ENCODE results near the gene LITAF.
"Not testable (repeated sequence)": the region's sequence is repeated elsewhere in the genome, so short reads cannot be mapped to it uniquely, and the experiment has no call there.

LITAF gene

DNA sequence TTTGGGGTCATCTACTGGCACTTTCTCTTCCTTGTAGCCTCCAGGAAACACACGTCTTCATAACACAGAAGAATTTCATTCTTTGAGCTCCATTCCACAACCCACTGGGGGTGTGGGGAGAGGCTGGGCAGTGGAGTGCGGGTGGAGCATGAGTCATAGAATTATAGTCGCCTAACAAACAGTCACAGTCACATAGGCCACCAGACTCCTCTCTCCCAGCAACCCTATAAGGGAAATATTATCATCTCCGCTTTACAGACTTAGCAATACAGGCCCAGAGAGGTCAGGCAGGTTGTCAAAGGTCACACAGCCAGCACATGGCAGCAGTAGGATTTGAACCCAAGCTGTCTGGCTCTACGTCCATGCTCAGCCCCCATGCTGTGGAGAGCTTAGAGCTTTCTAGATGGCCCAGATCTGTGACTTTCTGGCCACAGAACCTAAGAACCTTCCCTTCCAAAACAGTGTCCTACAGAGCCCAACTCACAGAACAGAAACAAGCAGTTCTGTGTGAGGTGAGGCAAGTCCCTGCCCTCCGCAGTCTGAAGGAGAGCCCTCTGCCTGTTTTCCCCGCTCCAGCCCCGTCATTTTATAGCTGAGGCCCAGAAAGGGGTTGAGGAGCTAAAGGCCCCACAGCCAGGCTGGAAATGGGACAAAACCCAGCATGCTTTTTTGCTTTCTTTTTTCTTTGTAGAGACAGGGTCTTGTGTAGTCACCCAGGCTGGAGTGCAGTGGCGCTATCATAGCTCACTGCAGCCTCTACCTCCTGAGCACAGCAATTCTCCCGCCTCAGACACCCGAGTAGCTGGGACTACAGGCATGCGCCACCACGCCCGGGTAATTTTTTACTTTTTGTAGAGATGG, 10.7 kb upstream of the LITAF start:
- Histone ChIP-seq H3K9ac (ENCODE audit: low read depth, low read length) (no peak overlapping the region), H3K36me3 (ENCODE audit: control insufficient read depth, insufficient read depth, low read length) (no peaks in the 10 kb centered on the region), H3K27me3 (ENCODE audit: control insufficient read depth, insufficient read depth, low read length) (no peaks in the 10 kb centered on the region), H3K4me3 (ENCODE audit: low read depth, low read length) (no peak overlapping the region), H3K27ac (ENCODE audit: low read depth, low read length) (peak overlapping the region; percentile 37), H3K4me1 (ENCODE audit: control insufficient read depth, insufficient read depth, low read length) (peaks cover 30% of the 10 kb centered on the region), H3K9me3 (ENCODE audit: control insufficient read depth, insufficient read depth, low read length) (no peaks in the 10 kb centered on the region)

DNA sequence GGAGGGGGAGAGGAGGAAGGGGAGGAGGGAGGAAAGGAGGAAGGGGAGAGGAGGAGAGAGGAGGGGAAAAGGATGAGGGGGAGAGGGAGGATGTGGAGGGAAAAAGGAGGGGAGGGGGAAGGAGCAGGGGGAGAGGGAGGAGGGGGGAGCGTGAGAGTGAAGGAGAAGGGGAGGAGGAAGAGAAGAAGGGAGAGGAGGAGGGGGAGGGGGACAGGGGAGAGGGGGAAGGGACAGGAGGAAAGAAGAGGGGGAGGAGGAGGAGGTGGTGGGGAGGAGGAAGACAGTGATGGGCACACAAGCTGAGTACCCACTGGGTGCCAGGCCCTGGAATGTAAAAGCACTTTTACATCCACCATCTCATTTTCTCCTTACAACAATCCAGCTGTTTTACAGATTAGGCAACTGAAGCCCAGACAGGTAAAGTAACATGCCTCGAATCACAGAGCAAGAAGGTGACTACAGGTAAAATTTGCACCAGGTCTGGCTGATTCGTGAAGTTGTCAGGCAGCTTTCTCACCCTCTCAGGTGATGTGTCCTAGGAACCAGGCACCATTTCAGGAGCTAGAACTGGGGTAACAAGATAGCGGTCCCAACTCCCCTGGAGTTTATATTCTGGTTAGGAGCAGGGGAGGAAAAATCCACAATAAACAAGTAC, 10.0 kb upstream of the LITAF start:
- Histone ChIP-seq H3K9ac (ENCODE audit: low read depth, low read length) (no peak overlapping the region), H3K4me3 (ENCODE audit: low read depth, low read length) (no peak overlapping the region), H3K27me3 (ENCODE audit: control insufficient read depth, insufficient read depth, low read length) (no peaks in the 10 kb centered on the region), H3K27ac (ENCODE audit: low read depth, low read length) (peak overlapping the region; percentile 37), H3K4me1 (ENCODE audit: control insufficient read depth, insufficient read depth, low read length) (peaks cover 27% of the 10 kb centered on the region), H3K9me3 (ENCODE audit: control insufficient read depth, insufficient read depth, low read length) (no peaks in the 10 kb centered on the region), H3K36me3 (ENCODE audit: control insufficient read depth, insufficient read depth, low read length) (no peaks in the 10 kb centered on the region)

DNA sequence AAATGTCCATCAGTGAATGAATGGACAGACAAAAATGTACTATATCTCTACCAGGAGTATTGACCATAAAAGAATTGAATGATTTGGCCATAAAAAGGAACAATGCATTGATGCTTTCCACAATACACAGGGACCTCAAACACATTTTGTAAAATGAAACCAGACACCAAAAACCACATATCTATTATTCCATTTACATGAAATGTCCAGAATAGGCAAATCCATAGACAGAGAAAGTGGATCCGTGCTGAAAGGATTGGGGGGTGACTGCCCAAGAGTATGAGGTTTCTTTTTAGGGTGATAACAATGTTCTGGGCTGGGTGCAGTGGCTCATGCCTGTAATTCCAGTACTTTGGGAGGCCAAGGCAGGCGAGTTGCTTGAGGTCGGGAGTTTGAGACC, 6.9 kb upstream of the LITAF start:
- Histone ChIP-seq H3K9ac (ENCODE audit: low read depth, low read length) (no peak overlapping the region), H3K4me1 (ENCODE audit: control insufficient read depth, insufficient read depth, low read length) (peaks cover 26% of the 10 kb centered on the region), H3K27ac (ENCODE audit: low read depth, low read length) (no peak overlapping the region), H3K4me3 (ENCODE audit: low read depth, low read length) (no peak overlapping the region), H3K9me3 (ENCODE audit: control insufficient read depth, insufficient read depth, low read length) (no peaks in the 10 kb centered on the region), H3K27me3 (ENCODE audit: control insufficient read depth, insufficient read depth, low read length) (peaks cover 1% of the 10 kb centered on the region; the same call in 1 of the 2 replicates), H3K36me3 (ENCODE audit: control insufficient read depth, insufficient read depth, low read length) (no peaks in the 10 kb centered on the region)

DNA sequence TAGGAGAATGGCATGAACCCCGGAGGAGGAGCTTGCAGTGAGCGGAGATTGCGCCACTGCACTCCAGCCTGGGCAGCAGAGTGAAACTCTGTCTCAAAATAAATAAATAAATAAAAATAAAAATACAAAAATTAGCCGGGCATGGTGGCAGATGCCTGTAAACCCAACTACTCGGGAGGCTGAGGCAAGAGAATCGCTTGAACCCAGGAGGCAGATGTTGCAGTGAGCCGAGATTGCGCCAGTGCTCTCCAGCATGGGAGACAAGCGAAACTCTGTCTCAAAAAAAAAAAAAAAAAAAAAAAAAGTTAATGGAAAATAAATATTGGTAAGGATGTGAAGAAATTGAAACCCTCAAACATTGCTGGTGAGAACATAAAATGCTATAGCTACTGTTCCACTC, 6.4 kb upstream of the LITAF start:
- peaks cover 21% of the 10 kb centered on the region for H3K4me1 ChIP-seq (ENCODE audit: control insufficient read depth, insufficient read depth, low read length)
- H3K36me3 ChIP-seq (ENCODE audit: control insufficient read depth, insufficient read depth, low read length); H3K9ac ChIP-seq (ENCODE audit: low read depth, low read length); H3K27me3 ChIP-seq (ENCODE audit: control insufficient read depth, insufficient read depth, low read length); H3K27ac ChIP-seq (ENCODE audit: low read depth, low read length); H3K9me3 ChIP-seq (ENCODE audit: control insufficient read depth, insufficient read depth, low read length); H3K4me3 ChIP-seq (ENCODE audit: low read depth, low read length): not testable (repeated sequence)

DNA sequence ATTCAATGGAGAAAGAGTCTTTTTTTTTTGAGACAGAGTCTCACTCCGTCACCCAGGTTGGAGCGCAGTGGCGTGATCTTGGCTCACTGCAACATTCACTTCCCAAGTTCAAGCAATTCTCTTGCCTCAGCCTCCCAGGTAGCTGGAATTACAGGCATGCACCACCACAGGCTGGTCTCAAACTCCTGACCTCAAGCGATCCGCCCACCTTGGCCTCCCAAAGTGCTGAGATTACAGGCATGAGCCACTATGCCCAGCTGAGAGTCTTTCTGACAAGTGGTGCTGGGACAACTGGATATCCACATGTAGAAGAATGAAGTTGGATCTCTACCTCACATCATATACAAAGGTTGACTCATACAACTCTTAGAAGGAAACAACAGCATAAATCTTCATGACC, 4.9 kb upstream of the LITAF start:
- H3K36me3 ChIP-seq (ENCODE audit: control insufficient read depth, insufficient read depth, low read length); H3K27me3 ChIP-seq (ENCODE audit: control insufficient read depth, insufficient read depth, low read length); H3K27ac ChIP-seq (ENCODE audit: low read depth, low read length); H3K9ac ChIP-seq (ENCODE audit: low read depth, low read length); H3K9me3 ChIP-seq (ENCODE audit: control insufficient read depth, insufficient read depth, low read length); H3K4me3 ChIP-seq (ENCODE audit: low read depth, low read length): not testable (repeated sequence)
- peaks cover 15% of the 10 kb centered on the region for H3K4me1 ChIP-seq (ENCODE audit: control insufficient read depth, insufficient read depth, low read length)

DNA sequence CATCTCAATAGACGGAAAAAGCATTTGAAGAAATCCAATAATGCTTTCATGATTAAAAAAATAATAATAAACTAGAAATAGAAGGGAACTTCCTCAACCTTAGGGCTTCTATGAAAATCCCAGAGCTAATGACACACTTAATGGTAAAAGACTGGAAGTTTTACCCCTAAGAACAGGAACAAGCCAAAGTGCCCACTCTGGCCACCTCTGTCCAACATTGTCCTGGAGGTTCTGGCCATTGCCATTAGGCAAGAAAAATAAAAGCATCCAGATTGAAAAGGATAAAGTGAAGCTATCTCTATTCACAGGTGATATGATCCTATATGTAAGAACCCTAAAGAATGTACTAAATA, 2.5 kb upstream of the LITAF start:
- H3K9ac ChIP-seq (ENCODE audit: low read depth, low read length): no peak overlapping the region
- no peak overlapping the region for H3K27ac ChIP-seq (ENCODE audit: low read depth, low read length)
- peaks cover 17% of the 10 kb centered on the region for H3K27me3 ChIP-seq (ENCODE audit: control insufficient read depth, insufficient read depth, low read length)
- H3K36me3 ChIP-seq (ENCODE audit: control insufficient read depth, insufficient read depth, low read length): no peaks in the 10 kb centered on the region
- peaks cover 23% of the 10 kb centered on the region for H3K4me1 ChIP-seq (ENCODE audit: control insufficient read depth, insufficient read depth, low read length)
- H3K9me3 ChIP-seq (ENCODE audit: control insufficient read depth, insufficient read depth, low read length): no peaks in the 10 kb centered on the region
- no peak overlapping the region for H3K4me3 ChIP-seq (ENCODE audit: low read depth, low read length)

DNA sequence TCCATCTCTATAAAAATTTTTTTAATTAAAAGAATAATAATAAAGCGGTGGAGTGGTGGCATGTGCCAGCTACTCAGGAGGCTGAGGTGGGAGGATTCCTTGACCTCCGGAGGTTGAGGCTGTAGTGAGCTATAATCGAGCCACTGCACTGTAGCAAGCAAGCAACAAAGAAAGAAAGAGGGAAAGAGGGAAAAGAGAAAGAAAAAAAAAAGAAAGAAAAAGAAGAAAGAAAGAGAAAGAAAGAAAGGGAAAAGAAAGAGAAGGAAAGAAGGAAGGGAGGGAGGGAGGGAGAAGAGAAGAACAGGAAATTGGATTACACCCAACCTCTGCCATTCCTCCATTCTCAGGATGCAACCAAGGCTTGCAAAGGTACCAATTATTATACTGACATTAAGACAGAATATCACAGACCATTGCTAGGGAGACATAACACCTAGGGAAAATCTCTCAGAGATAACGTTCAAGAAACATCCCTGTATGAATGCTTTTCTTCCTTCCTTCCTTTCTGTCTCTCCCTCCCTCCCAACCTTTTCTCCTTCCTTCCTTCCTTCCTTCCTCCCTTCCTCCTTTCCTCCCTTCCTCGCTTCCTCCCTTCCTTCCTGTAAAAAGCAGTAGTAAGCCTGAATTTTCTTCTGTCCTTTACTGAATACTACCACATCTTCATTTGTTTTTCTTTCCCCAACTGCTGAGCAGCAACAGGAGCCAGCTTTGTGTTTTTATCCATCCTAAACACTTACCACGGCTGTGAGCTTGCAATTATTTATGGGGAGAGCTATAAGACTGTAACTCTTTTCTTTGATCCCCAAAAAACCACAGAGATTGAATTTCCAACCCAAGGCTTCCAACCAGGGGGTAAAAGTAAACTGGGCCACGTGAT, 1.8 kb upstream of the LITAF start:
- no peak overlapping the region for H3K4me3 ChIP-seq (ENCODE audit: low read depth, low read length)
- no peaks in the 10 kb centered on the region for H3K36me3 ChIP-seq (ENCODE audit: control insufficient read depth, insufficient read depth, low read length)
- no peaks in the 10 kb centered on the region for H3K9me3 ChIP-seq (ENCODE audit: control insufficient read depth, insufficient read depth, low read length)
- no peak overlapping the region for H3K9ac ChIP-seq (ENCODE audit: low read depth, low read length)
- H3K4me1 ChIP-seq (ENCODE audit: control insufficient read depth, insufficient read depth, low read length): peaks cover 29% of the 10 kb centered on the region
- peaks cover 23% of the 10 kb centered on the region for H3K27me3 ChIP-seq (ENCODE audit: control insufficient read depth, insufficient read depth, low read length)
- H3K27ac ChIP-seq (ENCODE audit: low read depth, low read length): no peak overlapping the region

DNA sequence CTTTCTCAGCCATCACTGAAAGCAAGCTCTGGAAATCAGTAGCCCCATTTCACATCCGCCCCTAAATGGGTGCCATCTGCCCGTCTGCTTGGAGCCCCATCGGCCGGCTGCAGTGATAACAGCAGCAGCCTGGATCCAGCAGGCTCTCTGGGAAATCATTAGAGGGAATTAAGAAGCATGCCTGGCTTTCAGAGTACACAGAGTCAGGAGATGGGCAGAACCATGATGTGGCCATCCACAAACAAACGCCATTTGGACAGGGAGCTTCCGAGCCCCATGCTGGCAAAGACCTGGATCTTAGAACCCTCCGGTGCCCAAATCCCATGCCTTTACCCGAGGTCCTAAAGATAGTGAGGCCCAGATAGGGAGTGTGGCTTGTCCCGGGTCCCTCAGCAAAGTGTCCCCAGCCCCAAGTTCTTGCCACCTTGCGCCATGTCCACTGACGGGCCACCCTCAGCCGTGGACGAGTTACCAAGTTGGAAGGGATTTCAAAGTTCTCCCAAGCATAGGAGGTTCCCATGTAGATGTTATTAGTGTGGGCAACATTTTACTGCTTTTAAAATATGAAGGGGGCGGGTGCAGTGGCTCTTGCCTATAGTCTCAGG, 1.0 kb upstream of the LITAF start:
- Histone ChIP-seq H3K4me1 (ENCODE audit: control insufficient read depth, insufficient read depth, low read length) (peaks cover 38% of the 10 kb centered on the region), H3K4me3 (ENCODE audit: low read depth, low read length) (peak overlapping the region; percentile 72), H3K27me3 (ENCODE audit: control insufficient read depth, insufficient read depth, low read length) (peaks cover 30% of the 10 kb centered on the region), H3K36me3 (ENCODE audit: control insufficient read depth, insufficient read depth, low read length) (no peaks in the 10 kb centered on the region), H3K9me3 (ENCODE audit: control insufficient read depth, insufficient read depth, low read length) (no peaks in the 10 kb centered on the region), H3K27ac (ENCODE audit: low read depth, low read length) (no peak overlapping the region), H3K9ac (ENCODE audit: low read depth, low read length) (no peak overlapping the region)

DNA sequence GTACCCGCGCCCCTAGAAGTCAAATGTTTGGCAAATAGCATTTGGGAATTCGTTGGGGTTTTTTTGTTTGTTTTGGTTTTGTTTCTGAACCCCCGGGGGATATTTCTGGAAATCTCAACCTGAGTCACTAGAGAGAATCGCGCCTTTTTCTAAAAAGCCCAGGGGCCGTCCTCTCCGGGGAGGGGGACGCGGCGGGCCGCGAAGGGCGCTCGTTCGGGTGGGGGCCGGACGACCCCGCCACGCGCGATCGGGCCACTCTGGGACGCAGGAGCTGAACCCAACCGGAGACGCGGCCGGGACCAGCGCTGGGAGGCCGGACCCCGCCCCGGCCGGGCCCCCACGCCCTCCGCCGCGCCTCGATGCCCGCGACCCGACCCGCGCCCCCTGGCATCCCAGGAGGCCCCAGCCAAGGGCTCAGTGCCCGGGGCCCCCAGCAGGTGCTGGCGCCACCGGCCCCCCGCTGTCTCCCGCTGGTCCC, 302 bp downstream of the LITAF start:
- peak overlapping the region; percentile 51 for H3K9ac ChIP-seq (ENCODE audit: low read depth, low read length)
- peaks cover 50% of the 10 kb centered on the region for H3K4me1 ChIP-seq (ENCODE audit: control insufficient read depth, insufficient read depth, low read length)
- H3K27ac ChIP-seq (ENCODE audit: low read depth, low read length): peak overlapping the region; percentile 68
- H3K9me3 ChIP-seq (ENCODE audit: control insufficient read depth, insufficient read depth, low read length): no peaks in the 10 kb centered on the region
- peaks cover 30% of the 10 kb centered on the region for H3K27me3 ChIP-seq (ENCODE audit: control insufficient read depth, insufficient read depth, low read length)
- peak overlapping the region; percentile 72 for H3K4me3 ChIP-seq (ENCODE audit: low read depth, low read length)
- no peaks in the 10 kb centered on the region for H3K36me3 ChIP-seq (ENCODE audit: control insufficient read depth, insufficient read depth, low read length)

DNA sequence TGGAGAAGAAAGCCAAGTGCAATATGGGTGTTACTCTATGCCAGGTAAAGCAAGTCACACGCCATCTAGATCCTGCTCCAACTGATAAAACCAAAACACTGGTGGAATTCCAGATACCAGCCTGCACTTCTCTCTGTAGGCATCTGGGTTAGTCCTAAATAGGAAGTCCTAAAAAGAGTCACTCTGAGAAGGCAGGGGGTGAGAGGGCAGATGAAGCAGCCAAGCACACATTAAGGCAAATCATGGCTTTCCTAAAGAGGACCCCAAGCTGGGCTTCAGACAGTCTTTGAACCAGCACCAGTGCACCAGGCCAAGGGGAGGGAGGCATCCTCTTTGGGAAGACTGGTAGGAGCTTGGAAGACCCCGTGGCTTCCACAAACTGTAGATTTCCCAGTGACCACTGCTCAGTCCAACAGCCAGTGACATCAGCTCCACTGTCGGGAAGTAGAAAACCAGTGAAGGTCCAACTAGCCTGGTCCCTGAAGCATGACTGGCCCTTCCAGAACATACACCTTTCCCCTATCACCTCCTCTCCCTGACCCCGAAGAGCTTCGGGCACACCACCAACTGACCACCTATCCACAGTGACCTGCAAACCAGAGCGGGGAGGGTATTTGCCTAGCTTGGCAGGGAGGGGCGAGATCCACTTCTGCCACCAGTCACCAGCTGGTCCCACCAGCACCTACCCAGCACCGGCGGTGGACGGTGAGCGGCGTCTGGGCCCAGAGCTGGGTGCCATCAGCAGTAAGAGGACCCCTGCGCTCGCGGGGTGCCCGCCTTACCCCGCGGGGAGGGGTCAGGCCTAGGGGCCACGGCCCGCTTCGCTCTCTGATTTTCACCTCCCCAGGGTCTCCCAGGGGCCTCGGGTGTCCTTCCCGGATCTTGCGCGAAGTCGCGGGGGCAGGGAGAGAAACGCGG, 1.0 kb downstream of the LITAF start:
- Histone ChIP-seq H3K9ac (ENCODE audit: low read depth, low read length) (peak overlapping the region; percentile 51), H3K9me3 (ENCODE audit: control insufficient read depth, insufficient read depth, low read length) (no peaks in the 10 kb centered on the region), H3K4me3 (ENCODE audit: low read depth, low read length) (peak overlapping the region; percentile 72), H3K4me1 (ENCODE audit: control insufficient read depth, insufficient read depth, low read length) (peaks cover 56% of the 10 kb centered on the region), H3K36me3 (ENCODE audit: control insufficient read depth, insufficient read depth, low read length) (no peaks in the 10 kb centered on the region), H3K27me3 (ENCODE audit: control insufficient read depth, insufficient read depth, low read length) (peaks cover 30% of the 10 kb centered on the region), H3K27ac (ENCODE audit: low read depth, low read length) (peak overlapping the region; percentile 68)

All from HUES48 (cell line).